Measurements from ENCODE around the gene HSD17B7.
"Not testable (repeated sequence)": the region's sequence is repeated elsewhere in the genome, so short reads cannot be mapped to it uniquely, and the experiment has no call there.

HSD17B7 gene

DNA sequence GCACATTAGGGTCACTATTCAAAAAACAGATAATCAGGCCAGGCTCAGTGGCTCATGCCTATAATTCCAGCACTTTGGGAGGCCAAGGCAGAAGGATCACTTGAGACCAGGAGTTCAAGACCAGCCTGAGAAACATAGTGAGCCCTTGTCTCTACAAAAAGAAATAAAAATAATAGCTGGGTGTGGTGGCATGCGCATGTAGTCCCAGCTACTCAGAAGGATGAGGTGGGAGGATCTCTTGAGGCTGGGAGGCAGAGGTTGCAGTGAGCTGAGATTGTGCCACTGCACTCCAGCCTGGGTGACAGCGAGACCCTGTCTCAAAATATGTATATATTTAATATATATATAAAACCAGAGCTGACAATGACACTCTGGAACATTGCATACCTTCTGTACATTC is 21.9 kb downstream of the HSD17B7 start:
- DNase-seq = not testable (repeated sequence)

- DNase-seq = not testable (repeated sequence)
Measured at GRCh38 chr1:162818136-162818535, 27.6 kb downstream of the HSD17B7 start.

- DNase-seq = not testable (repeated sequence)
Measured at GRCh38 chr1:162818666-162819065, 28.2 kb downstream of the HSD17B7 start.

GRCh38 chr1:162822391-162823200 is 32.1 kb downstream of the HSD17B7 start:
- no peak for DNase-seq

DNA sequence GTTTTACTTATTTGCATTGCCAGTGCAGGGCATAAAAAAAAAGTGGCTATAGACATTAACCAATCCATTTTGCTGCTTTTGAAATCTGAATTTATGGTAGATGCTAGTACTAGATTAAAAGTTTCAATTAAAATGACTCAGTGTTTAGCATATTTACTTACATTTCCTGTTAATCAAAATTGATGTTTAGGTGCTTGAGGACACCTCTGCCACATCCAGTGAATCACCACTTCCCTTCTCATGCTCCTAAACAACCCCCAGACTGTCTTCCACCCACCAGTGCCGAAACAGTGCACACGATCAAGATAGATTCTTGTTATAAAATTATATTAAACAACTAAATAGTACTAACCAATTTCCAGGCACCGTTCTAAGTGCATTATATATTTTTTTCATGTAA is 32.7 kb downstream of the HSD17B7 start:
- no peak for DNase-seq

- no peak for DNase-seq
Measured at GRCh38 chr1:162823771-162824525, 33.4 kb downstream of the HSD17B7 start.

DNA sequence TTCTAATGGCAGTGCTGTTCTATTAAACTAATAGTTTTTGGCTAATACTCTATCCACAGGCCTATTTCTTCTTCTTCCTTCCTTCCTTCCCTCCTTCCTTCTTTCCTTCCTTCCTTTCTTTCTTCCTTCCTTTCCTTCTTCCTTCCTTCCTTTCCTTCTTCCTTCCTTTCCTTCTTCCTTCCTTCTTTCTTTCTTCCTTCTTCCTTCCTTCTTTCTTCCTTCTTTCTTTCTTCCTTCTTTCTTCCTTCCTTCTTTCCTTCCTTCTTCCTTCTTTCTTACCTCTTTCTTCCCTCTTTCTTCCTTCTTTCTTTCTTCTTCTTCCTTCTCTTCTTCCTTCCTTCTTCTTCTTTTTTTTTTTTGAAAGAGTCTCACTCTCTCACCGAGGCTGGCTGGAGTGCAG is 38.8 kb downstream of the HSD17B7 start:
- DNase-seq = no peak

DNA sequence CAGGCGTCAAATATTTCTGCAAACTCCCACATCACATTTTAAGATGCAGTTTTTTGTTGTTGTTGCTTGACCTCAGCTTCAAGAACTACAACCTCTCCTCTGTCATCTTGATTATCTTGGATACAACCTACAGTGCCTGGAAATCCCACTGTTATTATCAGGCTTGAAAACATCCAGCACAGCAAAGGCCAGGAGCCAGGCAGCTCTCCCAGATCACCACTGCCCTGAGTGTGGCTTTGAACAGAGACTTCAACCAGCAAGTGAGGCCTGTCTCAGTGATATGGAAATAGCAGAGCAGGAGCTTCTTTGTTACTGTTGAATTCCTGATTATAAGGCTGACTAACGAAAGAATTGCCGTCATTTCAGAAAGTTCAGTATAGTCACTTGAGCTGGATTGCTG is 42.0 kb downstream of the HSD17B7 start:
- DNase-seq = no peak

DNA sequence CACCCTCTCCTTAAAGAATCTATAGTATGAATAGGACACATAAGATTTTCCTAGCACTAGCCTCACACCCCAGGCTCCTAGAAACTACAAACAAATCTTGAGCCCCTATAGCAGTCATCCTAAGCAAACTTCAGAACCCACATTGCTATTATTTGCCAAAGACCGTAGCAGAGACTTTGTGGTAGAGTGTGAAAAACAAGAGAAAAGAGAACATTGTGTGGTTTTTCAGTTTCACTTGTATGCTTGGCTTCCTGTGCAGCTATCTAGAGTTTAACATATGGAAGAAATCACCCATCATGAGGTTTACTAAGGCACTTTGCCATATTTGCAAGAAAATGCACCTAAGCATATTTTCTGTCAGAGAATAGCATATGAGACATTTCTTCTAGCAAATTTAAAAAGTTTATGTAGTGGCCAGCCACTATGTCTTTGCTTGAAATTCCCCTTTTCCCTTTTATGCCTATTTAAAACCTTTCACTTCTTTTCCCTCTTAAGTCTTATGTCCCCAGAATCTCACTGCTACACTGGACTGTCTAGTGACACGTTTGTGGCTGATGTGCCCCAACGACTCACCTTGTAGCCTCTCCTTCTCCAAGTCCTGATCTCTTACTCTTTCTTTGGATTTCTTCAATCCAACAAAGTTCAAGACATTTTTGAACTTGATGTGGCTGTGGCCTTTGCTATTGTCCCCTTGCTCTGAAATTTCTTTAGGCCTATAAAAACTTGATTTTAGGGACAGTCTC is 44.8 kb downstream of the HSD17B7 start:
- no peak for DNase-seq

GRCh38 chr1:162838863-162839262 is 48.4 kb downstream of the HSD17B7 start:
- DNase-seq = no peak

DNA sequence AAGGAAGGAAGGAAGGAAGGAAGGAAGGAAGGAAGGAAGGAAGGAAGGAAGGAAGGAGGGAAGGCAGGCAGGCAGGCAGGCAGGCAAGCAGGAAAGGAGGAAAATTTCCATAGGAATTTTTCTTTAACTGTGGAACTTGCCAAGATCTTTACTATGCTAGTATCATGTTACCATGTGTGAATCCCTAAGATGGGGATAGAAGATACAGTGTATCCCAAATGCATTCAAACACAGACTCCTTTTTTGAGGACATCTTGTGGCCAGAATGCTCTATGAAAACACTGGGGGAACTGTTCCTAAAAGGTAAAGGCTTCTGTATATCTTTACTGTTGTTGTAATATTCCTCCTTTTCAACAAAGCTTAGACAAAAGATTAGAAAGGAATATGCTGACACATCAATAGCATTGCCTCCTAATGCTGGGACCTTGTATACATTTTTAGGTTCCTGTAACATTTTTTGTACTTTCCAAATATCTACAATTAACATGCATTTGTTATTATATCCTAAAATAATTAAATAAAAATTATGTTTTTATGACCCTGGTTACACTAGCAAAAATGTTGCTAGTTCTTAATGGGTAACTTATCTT is 49.8 kb downstream of the HSD17B7 start:
- no peak for DNase-seq

DNA sequence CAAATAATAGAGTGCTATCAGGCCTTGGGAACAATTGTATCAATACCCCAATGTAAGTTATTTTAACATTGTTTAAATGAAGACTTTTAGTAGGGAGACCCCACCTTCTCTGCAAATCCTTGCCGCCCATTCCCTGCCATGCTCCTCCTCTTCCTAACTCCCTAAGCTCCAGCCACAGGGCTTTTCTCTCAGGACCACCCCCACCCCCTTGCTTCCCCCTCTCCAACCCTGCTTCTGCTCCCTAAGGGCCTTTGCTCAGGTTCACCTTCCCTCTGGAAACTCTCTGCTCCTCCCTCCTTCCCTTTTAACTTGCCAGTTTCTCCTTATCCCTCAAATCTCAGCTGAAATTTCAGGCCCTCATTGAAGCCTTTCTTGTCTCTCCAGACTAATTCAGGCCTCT is 53.7 kb downstream of the HSD17B7 start:
- no peak for DNase-seq

GRCh38 chr1:162846256-162847212 is 56.0 kb downstream of the HSD17B7 start:
- no peak for DNase-seq

GRCh38 chr1:162847839-162848453 is 57.4 kb downstream of the HSD17B7 start:
- DNase-seq = peak; percentile 73

- DNase-seq = no peak
Measured at GRCh38 chr1:162849711-162850110, 59.2 kb downstream of the HSD17B7 start.

DNA sequence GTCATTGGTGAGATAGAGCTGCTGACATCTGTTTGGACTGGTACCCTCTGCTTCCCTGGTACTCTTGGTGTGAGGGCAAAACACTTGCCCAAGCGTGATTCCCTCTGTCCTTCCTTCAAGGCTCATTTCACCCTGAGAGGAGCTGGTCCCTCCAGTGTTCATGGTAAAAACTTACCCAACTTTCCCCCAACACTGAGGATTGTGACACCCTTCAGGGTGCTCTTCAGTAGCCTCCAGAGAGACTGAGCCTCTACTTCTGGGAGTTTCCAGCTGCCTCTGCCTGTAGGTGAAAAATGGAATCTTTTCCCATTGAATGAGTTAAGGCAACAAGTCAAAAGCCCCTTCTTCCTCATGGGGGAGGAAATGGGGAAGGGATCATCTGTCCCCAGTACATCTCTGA is 60.8 kb downstream of the HSD17B7 start:
- no peak for DNase-seq

DNA sequence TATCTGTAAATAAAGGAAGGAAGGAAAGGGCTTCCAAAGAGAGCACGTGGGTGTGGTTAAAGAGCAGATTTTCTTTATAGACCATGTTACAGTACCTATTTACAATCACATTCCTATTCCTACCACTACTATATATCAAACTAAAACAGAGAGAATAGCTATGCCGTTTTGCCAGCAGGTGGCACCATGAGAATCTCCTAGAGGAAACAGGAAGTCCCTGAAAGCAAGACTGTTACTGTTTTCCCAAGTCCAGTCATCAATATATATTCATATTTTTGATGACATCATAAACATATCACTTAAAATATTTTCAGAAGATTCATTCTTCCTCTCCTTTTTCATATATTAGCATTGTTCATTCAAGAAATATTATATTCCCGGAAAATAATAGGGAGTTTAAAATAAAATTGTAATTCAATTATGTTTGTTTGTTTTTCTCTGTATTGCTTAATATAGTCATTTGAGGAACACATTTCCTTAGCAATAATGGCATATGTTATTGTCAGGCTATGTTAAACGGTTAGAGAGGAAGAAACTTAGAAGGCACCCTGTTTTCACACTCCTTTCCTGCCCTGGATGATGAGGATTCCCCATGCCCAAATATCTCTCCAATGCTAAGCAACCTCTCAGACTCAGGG is 63.9 kb downstream of the HSD17B7 start:
- peak; percentile 83 for DNase-seq

DNA sequence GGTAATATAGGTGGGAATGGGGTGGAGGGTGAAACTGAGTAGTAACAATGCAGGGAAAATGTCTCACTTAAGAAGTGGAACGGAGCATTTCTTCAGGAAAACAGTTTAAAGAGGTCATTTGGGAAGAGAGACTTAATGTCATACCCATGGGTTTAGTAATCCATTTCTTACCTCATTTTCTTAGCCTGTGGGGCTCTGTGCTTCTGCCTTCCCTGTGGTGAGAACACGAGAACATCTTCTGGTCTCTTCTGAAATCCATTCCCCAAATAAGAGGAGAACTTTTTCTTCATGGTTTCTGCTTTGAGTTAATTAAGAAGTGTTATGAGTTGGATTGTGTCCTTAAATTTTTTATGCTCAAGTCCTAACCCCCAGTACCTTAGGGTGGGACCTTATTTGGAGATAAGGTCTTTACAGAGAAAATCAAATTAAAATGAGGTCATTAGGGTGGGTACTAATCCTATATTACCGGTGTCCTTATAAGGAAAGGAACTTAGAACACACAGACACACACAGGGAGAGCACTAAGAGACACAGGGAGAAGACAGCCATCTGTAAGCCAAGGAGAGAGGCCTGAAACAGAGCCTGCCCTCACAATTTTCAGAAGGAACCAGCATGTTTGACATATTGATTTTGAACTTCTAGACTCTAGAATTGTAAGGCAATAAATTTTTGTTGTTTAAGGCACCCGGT is 65.1 kb downstream of the HSD17B7 start:
- DNase-seq = peak; percentile 78

DNA sequence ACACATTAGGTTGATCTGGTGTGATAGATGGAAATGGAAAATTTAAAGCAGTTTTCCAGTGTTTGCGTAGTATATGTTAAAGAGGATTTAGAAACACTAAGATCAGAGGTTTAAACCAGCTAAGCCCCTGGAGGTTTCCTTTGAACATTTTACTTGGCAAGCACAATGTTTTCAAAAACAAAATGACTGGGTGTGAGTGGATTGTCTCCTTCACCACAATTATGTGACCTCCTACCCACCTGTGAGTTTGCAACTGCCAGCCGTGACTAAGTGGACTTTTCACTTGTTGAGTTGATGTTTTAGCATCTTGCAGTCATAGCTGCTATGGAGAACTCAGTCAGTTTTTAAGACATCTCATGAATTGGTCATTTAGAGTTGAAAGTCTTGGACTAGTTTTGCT is 65.8 kb downstream of the HSD17B7 start:
- peak; percentile 89 for DNase-seq

GRCh38 chr1:162857850-162858249 is 67.3 kb downstream of the HSD17B7 start:
- DNase-seq = peak; percentile 48

Data from fibroblast of skin of scalp (primary cell).